ENCODE data around the gene PDE6B.

The PDE6B gene

DNA sequence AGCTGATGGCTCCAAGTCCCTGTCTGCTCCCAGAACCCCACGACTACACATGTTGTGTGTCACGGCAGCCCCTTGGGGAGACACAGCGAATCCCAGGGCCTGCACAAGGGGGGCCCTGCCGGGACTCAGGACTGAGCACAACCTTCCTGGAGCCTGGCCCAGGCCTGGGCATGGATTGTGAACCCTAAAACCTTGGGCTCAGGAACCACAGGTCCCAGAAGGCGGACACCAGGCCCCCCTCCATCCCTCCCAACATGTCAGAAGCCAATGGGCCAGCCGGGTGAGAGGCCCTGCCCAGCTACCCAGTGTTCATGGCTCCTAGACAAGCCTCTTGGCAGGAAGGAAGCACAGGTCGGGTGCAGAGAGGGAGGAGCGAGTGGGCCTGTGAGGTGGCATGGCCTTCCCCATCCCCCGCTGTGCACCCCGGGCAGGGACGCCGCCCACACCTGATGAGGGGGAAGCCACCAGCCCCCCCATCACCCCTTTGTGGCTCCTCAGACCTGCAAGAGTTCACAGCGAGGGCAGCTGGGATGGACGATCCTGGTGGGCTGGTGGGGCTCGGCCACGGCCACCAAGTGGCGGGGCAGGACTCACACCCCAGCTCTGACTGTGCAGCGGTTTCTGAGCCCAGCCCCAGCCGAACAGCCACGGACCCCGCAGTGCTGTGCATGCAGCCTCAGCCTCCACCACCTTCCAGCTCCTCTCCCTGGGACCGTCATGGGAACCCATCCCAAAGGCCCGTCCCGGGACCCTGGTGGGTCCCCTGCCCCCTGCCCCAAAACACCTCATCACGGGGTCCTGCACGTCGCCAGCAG is 3.7 kb downstream of the PDE6B start:
- TF ChIP-seq, protein P1, sequence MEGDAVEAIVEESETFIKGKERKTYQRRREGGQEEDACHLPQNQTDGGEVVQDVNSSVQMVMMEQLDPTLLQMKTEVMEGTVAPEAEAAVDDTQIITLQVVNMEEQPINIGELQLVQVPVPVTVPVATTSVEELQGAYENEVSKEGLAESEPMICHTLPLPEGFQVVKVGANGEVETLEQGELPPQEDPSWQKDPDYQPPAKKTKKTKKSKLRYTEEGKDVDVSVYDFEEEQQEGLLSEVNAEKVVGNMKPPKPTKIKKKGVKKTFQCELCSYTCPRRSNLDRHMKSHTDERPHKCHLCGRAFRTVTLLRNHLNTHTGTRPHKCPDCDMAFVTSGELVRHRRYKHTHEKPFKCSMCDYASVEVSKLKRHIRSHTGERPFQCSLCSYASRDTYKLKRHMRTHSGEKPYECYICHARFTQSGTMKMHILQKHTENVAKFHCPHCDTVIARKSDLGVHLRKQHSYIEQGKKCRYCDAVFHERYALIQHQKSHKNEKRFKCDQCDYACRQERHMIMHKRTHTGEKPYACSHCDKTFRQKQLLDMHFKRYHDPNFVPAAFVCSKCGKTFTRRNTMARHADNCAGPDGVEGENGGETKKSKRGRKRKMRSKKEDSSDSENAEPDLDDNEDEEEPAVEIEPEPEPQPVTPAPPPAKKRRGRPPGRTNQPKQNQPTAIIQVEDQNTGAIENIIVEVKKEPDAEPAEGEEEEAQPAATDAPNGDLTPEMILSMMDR (IDR thresholded peaks at IDR 0.05; ENCODE audit: low read depth, low read length): no peak
- no peak for TF ChIP-seq EZH2phosphoT487 (IDR thresholded peaks at IDR 0.05; ENCODE audit: low read depth)

DNA sequence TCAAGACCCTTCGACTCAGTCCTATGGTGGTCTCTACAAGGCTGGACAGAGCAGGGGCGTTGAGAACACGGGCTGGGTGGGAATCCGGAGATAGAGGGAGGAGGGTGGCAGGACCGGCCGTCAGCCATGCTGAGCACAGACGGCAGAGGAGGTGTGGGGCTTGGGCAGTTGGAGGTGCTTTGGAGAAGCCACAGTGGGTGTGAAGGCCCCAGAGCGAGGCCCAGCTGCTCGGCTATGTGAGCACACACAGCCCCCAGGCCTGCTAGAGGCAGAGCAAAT is 4.2 kb downstream of the PDE6B start:
- Histone ChIP-seq H2AFZ (ENCODE audit: low read depth, low read length) (no peak overlapping the region), H4K20me1 (ENCODE audit: insufficient read depth, low read length) (no peaks in the 10 kb centered on the region), H3K4me2 (ENCODE audit: low read length) (no peak overlapping the region), H3K36me3 (replicated peaks; ENCODE audit: low read depth, low read length) (no peaks in the 10 kb centered on the region), H3K27me3 (ENCODE audit: low read depth, low read length) (no peaks in the 10 kb centered on the region), H3K27ac (ENCODE audit: low read length) (no peak overlapping the region), H3K4me1 (ENCODE audit: low read length) (no peaks in the 10 kb centered on the region), H3K9ac (ENCODE audit: low read length) (no peak overlapping the region), H3K79me2 (ENCODE audit: low read length) (no peaks in the 10 kb centered on the region), H3K4me3 (ENCODE audit: low read length) (no peak overlapping the region), H3K9me3 (ENCODE audit: insufficient read depth, low read length) (no peaks in the 10 kb centered on the region)
- TF ChIP-seq EZH2phosphoT487 (IDR thresholded peaks at IDR 0.05; ENCODE audit: low read depth): no peak
- TF ChIP-seq, protein P1 (IDR thresholded peaks at IDR 0.05; ENCODE audit: low read depth, low read length): no peak

More for the DNA sequence above, 3.7 kb downstream of the PDE6B start:
- Histone ChIP-seq H3K9ac (ENCODE audit: low read length) (no peak overlapping the region), H3K4me2 (ENCODE audit: low read length) (no peak overlapping the region), H3K27ac (ENCODE audit: low read length) (no peak overlapping the region), H3K9me3 (ENCODE audit: insufficient read depth, low read length) (no peaks in the 10 kb centered on the region), H3K79me2 (ENCODE audit: low read length) (no peaks in the 10 kb centered on the region), H3K4me1 (ENCODE audit: low read length) (no peaks in the 10 kb centered on the region), H3K27me3 (ENCODE audit: low read depth, low read length) (no peaks in the 10 kb centered on the region), H3K36me3 (replicated peaks; ENCODE audit: low read depth, low read length) (no peaks in the 10 kb centered on the region), H3K4me3 (ENCODE audit: low read length) (no peak overlapping the region), H4K20me1 (ENCODE audit: insufficient read depth, low read length) (no peaks in the 10 kb centered on the region), H2AFZ (ENCODE audit: low read depth, low read length) (no peak overlapping the region)

DNA sequence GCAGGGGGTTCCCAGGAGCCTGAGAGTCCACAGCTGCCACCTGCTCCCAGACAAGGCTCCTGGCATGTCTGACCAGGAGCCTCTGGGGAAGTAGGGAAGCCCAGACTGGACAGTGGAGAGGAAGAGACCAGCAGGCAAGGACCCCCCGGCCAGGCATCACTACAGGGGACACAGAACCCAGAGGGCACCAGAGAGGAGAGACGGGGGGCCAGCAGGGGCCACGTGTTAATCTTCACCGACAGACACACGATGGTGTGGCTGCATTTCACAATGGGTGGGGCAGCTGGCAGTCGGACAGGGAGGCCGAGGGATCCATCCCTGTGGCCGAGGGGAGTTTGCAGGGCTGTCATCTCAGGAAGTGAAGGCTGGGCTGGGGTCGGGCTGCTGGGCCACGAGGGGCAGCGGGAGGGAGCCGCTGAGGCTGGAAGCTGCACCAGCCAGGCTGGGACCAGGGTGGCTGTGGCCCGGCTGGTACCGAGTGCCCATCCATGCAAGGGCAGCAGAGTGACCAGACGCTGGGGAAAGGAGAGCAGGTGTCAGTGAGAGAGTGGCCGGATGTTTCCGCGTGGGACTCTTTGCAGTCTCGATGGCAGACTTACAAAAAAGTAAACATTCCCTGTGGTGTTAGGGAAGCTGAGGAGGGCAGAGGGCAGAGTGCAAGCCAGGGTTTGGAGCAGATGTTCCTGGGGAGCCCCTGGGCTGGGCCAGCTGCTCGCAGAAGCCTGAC is 4.7 kb downstream of the PDE6B start:
- TF ChIP-seq, protein P1 (IDR thresholded peaks at IDR 0.05; ENCODE audit: low read depth, low read length): no peak
- TF ChIP-seq EZH2phosphoT487 (IDR thresholded peaks at IDR 0.05; ENCODE audit: low read depth): no peak

DNA sequence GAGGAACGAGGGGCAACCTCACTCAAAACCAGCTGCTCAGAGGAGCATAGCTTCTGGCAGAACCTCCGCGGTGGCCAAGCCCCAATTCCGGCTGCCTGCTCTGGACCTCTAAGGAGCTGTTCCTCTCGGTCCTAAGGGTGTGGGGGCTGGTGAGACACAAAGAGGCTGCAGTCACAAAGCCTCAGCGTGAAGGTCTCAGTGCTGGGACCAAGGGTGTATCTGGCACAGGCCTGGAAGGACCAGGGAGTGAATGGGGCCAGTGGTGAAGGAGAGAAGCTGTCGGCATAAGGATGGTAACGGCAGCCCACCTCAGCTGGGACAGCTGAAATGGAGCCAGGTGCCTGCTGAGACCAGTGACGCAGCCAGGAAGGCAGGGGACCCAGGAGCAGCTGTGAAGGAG is 5.3 kb downstream of the PDE6B start:
- H3K79me2 ChIP-seq (ENCODE audit: low read length): no peaks in the 10 kb centered on the region
- no peak overlapping the region for H3K4me2 ChIP-seq (ENCODE audit: low read length)
- no peak overlapping the region for H2AFZ ChIP-seq (ENCODE audit: low read depth, low read length)
- H4K20me1 ChIP-seq (ENCODE audit: insufficient read depth, low read length): no peaks in the 10 kb centered on the region
- H3K36me3 ChIP-seq (replicated peaks; ENCODE audit: low read depth, low read length): no peaks in the 10 kb centered on the region
- TF ChIP-seq EZH2phosphoT487 (IDR thresholded peaks at IDR 0.05; ENCODE audit: low read depth): no peak
- TF ChIP-seq, protein P1 (IDR thresholded peaks at IDR 0.05; ENCODE audit: low read depth, low read length): no peak
- no peak overlapping the region for H3K9ac ChIP-seq (ENCODE audit: low read length)
- H3K4me1 ChIP-seq (ENCODE audit: low read length): no peaks in the 10 kb centered on the region
- H3K27ac ChIP-seq (ENCODE audit: low read length): no peak overlapping the region
- no peak overlapping the region for H3K4me3 ChIP-seq (ENCODE audit: low read length)
- H3K27me3 ChIP-seq (ENCODE audit: low read depth, low read length): no peaks in the 10 kb centered on the region
- no peaks in the 10 kb centered on the region for H3K9me3 ChIP-seq (ENCODE audit: insufficient read depth, low read length)

More for the DNA sequence above, 4.7 kb downstream of the PDE6B start:
- Histone ChIP-seq H4K20me1 (ENCODE audit: insufficient read depth, low read length) (no peaks in the 10 kb centered on the region), H2AFZ (ENCODE audit: low read depth, low read length) (no peak overlapping the region), H3K27ac (ENCODE audit: low read length) (no peak overlapping the region), H3K9me3 (ENCODE audit: insufficient read depth, low read length) (no peaks in the 10 kb centered on the region), H3K4me2 (ENCODE audit: low read length) (no peak overlapping the region), H3K9ac (ENCODE audit: low read length) (no peak overlapping the region), H3K27me3 (ENCODE audit: low read depth, low read length) (no peaks in the 10 kb centered on the region), H3K4me3 (ENCODE audit: low read length) (no peak overlapping the region), H3K4me1 (ENCODE audit: low read length) (no peaks in the 10 kb centered on the region), H3K79me2 (ENCODE audit: low read length) (no peaks in the 10 kb centered on the region), H3K36me3 (replicated peaks; ENCODE audit: low read depth, low read length) (no peaks in the 10 kb centered on the region)
